ENCODE results near the gene PMS2.
"Not testable (repeated sequence)": the region's sequence is repeated elsewhere in the genome, so short reads cannot be mapped to it uniquely, and the experiment has no call there.

Gene PMS2

DNA sequence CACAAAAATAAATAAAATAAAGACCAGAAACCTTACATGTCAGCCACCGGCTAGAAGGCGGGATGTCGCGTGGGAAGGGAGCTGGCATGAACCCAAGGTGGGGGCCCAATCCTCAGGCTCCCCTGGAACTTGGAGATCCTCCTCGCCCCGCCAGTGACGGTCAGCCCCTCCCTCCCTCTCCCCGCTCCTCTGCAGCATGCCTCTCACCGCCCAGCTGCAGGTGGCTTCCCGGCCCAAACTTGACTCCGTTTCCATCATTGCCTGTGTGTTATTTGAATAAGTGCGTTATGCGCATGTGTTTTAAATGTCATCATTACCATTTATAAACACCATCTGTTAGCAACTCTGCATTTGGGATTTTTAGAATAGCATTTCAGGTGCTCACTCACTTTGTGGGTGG lies 45.6 kb downstream of the PMS2 start:
- not testable (repeated sequence) for H3K27me3 ChIP-seq (ENCODE audit: low read depth, low read length); H3K9me3 ChIP-seq (ENCODE audit: control insufficient read depth in 1 of 2, low read length in 2 of 2); H3K4me3 ChIP-seq (ENCODE audit: low read depth in 1 of 2, low read length in 2 of 2)

DNA sequence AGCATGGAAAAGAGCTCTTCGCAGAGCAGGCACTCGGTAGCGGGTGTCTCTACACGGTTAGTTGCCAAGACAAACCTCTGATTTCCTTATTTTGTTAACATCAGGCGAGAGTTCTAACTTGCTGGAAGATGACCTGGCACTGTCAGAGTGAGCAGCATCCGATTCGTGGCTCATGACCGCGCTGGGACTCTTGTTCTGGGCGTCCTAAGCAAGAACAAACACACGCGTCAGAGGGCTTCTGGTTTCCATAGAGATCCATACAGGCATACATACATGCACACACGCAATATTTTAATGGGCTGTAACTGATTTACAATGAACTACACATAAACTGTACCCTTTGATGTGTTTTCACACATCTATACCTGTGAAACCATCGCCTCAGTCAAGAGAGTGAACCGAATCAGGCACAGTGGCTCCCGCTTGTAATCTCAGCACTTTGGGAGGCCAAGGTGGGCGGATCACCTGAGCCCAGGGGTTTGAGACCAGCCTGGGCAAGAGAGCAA lies 73.9 kb downstream of the PMS2 start:
- not testable (repeated sequence) for H3K4me1 ChIP-seq (ENCODE audit: control insufficient read depth in 1 of 2, insufficient read depth in 2 of 2, low read length in 2 of 2); H3K27ac ChIP-seq (ENCODE audit: low read length); H3K36me3 ChIP-seq (ENCODE audit: control insufficient read depth in 1 of 2, insufficient read depth in 2 of 2, low read length in 2 of 2); H3K4me3 ChIP-seq (ENCODE audit: low read depth in 1 of 2, low read length in 2 of 2); H3K9me3 ChIP-seq (ENCODE audit: control insufficient read depth in 1 of 2, low read length in 2 of 2); H3K27me3 ChIP-seq (ENCODE audit: low read depth, low read length)

More for the DNA sequence above, 45.6 kb downstream of the PMS2 start:
- H3K27ac ChIP-seq (ENCODE audit: low read length); H3K4me1 ChIP-seq (ENCODE audit: control insufficient read depth in 1 of 2, insufficient read depth in 2 of 2, low read length in 2 of 2); H3K36me3 ChIP-seq (ENCODE audit: control insufficient read depth in 1 of 2, insufficient read depth in 2 of 2, low read length in 2 of 2): not testable (repeated sequence)

DNA sequence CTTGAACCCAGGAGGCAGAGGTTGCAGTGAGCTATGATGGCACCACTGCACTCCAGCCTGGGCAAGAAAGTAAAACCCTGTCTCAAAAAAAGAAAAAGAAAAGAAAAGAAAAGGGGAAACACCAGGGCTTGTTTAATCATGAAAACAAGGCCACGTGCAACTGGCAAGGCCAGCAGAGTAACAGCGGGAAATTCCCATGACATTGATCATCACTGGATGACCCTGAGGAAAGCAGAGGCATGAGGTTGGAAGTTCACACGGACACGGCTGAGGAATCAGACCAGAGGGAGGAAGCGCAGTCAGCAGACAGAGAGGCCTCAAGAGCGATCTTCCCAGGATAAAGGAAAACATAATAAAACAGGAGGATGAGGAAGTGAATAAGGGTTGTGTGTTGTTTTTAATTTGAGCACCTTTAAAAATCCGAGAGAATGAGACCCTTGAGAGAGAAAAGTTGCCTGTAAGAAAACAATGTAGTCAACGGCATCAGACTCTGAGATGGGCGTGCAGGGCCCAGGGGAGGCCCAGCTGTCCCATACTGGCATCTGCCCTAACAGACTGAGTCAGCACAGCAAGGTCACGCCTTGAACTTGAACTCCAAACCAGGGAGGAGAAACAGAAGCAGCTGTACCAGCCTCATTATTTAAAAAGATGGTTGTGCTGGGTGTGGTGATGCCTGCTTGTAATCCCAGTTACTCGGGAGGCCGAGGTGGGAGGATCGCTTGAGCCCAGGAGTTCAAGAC lies 76.8 kb downstream of the PMS2 start:
- not testable (repeated sequence) for H3K27ac ChIP-seq (ENCODE audit: low read length); H3K27me3 ChIP-seq (ENCODE audit: low read depth, low read length); H3K4me3 ChIP-seq (ENCODE audit: low read depth in 1 of 2, low read length in 2 of 2)

DNA sequence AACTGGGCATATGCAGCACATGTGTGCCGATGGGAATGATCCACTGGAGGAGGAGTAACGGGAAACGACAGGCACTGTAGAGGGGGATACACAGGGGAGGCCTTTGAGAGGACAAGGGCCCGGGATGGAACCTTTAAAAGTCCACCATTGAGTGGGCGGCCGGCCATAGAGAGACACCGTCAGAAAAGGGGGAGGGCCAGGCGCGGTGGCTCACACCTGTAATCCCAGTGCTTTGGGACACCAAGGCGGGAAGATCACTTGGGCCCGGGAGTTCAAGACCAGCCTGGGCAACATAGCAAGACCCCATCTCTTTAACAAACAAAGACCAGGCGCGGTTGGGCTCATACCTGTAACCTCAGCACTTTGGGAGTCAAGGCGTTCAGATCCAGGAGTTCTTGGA lies 77.6 kb downstream of the PMS2 start:
- H3K27me3 ChIP-seq (ENCODE audit: low read depth, low read length); H3K36me3 ChIP-seq (ENCODE audit: control insufficient read depth in 1 of 2, insufficient read depth in 2 of 2, low read length in 2 of 2); H3K27ac ChIP-seq (ENCODE audit: low read length); H3K4me3 ChIP-seq (ENCODE audit: low read depth in 1 of 2, low read length in 2 of 2); H3K9me3 ChIP-seq (ENCODE audit: control insufficient read depth in 1 of 2, low read length in 2 of 2); H3K4me1 ChIP-seq (ENCODE audit: control insufficient read depth in 1 of 2, insufficient read depth in 2 of 2, low read length in 2 of 2): not testable (repeated sequence)

More for the DNA sequence above, 76.8 kb downstream of the PMS2 start:
- not testable (repeated sequence) for H3K4me1 ChIP-seq (ENCODE audit: control insufficient read depth in 1 of 2, insufficient read depth in 2 of 2, low read length in 2 of 2); H3K36me3 ChIP-seq (ENCODE audit: control insufficient read depth in 1 of 2, insufficient read depth in 2 of 2, low read length in 2 of 2); H3K9me3 ChIP-seq (ENCODE audit: control insufficient read depth in 1 of 2, low read length in 2 of 2)

DNA sequence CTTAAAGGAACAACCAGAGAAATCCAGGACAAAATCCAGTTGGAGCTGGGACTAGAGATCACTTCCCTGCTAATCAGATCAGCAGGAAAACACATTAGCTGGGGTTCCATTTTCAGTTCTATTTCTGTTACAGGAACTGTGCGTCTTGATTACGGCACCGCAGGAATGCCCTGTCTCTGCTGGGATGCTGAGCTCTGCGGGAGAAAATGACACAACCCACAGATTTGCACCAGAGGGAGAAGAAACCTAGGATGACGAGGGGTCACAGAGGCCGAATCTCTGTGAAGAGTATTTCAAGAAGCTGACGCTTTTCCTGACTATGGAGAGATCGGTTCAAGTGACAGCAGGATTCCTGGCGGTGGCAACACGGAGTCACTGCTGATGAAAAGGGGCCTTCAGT lies 78.6 kb downstream of the PMS2 start:
- not testable (repeated sequence) for H3K4me1 ChIP-seq (ENCODE audit: control insufficient read depth in 1 of 2, insufficient read depth in 2 of 2, low read length in 2 of 2); H3K27me3 ChIP-seq (ENCODE audit: low read depth, low read length); H3K4me3 ChIP-seq (ENCODE audit: low read depth in 1 of 2, low read length in 2 of 2); H3K9me3 ChIP-seq (ENCODE audit: control insufficient read depth in 1 of 2, low read length in 2 of 2); H3K36me3 ChIP-seq (ENCODE audit: control insufficient read depth in 1 of 2, insufficient read depth in 2 of 2, low read length in 2 of 2); H3K27ac ChIP-seq (ENCODE audit: low read length)

DNA sequence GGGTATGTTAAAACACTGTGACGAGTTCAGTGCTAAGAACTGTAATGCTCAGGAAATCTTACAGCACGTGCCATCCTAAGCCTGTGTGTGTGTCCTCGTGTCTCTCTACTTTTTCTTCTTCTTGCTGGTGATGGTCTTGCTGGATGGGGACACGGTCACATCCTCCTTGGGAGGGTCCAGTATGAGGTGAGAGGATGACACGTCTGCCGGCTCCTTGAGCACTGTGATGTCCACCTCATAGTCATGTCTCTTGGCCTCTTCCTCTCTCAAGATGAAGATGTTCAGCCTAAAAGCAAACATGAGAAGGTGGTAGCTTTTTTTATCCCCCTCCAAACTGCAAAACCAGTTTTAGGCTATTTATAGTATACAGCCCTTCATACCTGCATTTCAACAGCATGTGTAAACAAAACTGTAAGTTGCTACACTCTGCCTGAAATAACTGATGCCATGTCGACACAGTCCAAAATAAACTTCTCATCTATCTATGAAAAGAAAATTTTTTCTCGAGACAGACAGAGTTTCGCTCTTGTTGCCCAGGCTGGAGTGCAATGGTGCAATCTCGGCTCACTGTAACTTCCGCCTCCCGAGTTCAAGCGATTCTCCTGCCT lies 82.5 kb downstream of the PMS2 start:
- H3K4me3 ChIP-seq (ENCODE audit: low read depth in 1 of 2, low read length in 2 of 2); H3K4me1 ChIP-seq (ENCODE audit: control insufficient read depth in 1 of 2, insufficient read depth in 2 of 2, low read length in 2 of 2); H3K9me3 ChIP-seq (ENCODE audit: control insufficient read depth in 1 of 2, low read length in 2 of 2); H3K27ac ChIP-seq (ENCODE audit: low read length); H3K27me3 ChIP-seq (ENCODE audit: low read depth, low read length); H3K36me3 ChIP-seq (ENCODE audit: control insufficient read depth in 1 of 2, insufficient read depth in 2 of 2, low read length in 2 of 2): not testable (repeated sequence)

DNA sequence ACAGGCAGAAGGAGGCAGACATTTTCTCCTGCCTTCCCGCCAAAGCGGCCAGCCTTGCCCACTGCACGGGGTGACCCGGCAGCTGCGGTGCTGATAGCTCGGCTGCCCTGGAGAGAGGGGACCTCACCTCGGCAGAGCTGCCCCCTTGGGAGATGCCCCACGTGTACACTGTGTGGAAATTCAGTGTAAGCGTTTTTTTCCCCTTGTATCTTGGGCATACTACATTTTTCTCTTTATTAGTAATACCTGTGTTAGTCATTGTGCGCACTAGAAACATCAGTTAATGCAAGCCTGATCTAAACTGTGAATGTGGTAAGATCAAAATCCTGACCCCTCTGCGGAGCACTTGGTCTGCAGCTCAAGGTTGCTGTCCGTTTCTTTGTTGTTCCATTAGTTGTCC lies 84.2 kb downstream of the PMS2 start:
- H3K9me3 ChIP-seq (ENCODE audit: control insufficient read depth in 1 of 2, low read length in 2 of 2); H3K36me3 ChIP-seq (ENCODE audit: control insufficient read depth in 1 of 2, insufficient read depth in 2 of 2, low read length in 2 of 2); H3K27me3 ChIP-seq (ENCODE audit: low read depth, low read length); H3K27ac ChIP-seq (ENCODE audit: low read length); H3K4me3 ChIP-seq (ENCODE audit: low read depth in 1 of 2, low read length in 2 of 2); H3K4me1 ChIP-seq (ENCODE audit: control insufficient read depth in 1 of 2, insufficient read depth in 2 of 2, low read length in 2 of 2): not testable (repeated sequence)

DNA sequence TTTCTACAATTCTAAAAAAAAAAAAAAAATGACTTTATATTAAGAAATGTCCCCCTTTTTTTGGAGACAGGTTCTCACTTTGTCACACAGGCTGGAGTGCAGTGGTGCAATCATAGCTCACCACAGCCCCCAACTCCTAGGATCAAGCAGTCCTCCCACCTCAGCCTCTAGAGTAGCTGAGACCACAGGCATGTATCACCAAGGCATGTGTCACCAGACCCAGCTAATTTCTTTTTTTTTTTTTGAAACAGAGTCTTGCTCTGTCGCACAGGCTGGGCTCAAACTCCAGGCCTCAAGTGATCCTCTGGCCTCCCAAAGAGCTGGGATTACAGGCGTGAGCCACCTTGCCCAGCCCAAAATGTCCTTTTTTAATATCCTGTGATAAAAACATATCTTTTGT lies 84.7 kb downstream of the PMS2 start:
- H3K4me3 ChIP-seq (ENCODE audit: low read depth in 1 of 2, low read length in 2 of 2); H3K27ac ChIP-seq (ENCODE audit: low read length); H3K9me3 ChIP-seq (ENCODE audit: control insufficient read depth in 1 of 2, low read length in 2 of 2); H3K36me3 ChIP-seq (ENCODE audit: control insufficient read depth in 1 of 2, insufficient read depth in 2 of 2, low read length in 2 of 2); H3K4me1 ChIP-seq (ENCODE audit: control insufficient read depth in 1 of 2, insufficient read depth in 2 of 2, low read length in 2 of 2); H3K27me3 ChIP-seq (ENCODE audit: low read depth, low read length): not testable (repeated sequence)

Data from muscle layer of duodenum (tissue), 2 donors.